Glutamatergic neuron (in vitro differentiated cells): ENCODE measurements around the gene CCBE1. TPM values are rescaled to one million over a fixed set of nuclear protein-coding genes. Genes with fewer than 3 reads are reported as not detected.
"Not testable (repeated sequence)": the region's sequence is repeated elsewhere in the genome, so short reads cannot be mapped to it uniquely, and the experiment has no call there.

Source experiments
- DNase-seq: peaks from one replicate; pipeline ENCODE4 v3.0.0; 2022
- H3K27ac Mint-ChIP-seq: one replicate; pipeline ENCODE4 v1.8.0; 2020; ENCODE audit warnings: mild to moderate bottlenecking, mixed read lengths, inconsistent platforms; ENCODE audit not compliant: unreplicated experiment
- H3K27me3 Mint-ChIP-seq: one replicate; pipeline ENCODE4 v1.8.0; 2020; ENCODE audit warnings: mild to moderate bottlenecking, moderate library complexity, mixed read lengths, inconsistent platforms; ENCODE audit not compliant: unreplicated experiment
- H3K36me3 Mint-ChIP-seq: one replicate; pipeline ENCODE4 v1.8.0; 2020; ENCODE audit warnings: mild to moderate bottlenecking, mixed read lengths, inconsistent platforms; ENCODE audit not compliant: unreplicated experiment
- H3K4me1 Mint-ChIP-seq: one replicate; pipeline ENCODE4 v1.8.0; 2020; ENCODE audit warnings: mild to moderate bottlenecking, low read depth, mixed read lengths, inconsistent platforms; ENCODE audit not compliant: unreplicated experiment
- H3K4me3 Mint-ChIP-seq: one replicate; pipeline ENCODE4 v1.8.0; 2020; ENCODE audit warnings: mild to moderate bottlenecking, mixed read lengths, inconsistent platforms; ENCODE audit not compliant: unreplicated experiment
- H3K9me3 Mint-ChIP-seq: one replicate; pipeline ENCODE4 v1.8.0; 2020; ENCODE audit warnings: mild to moderate bottlenecking, moderate library complexity, mixed read lengths, inconsistent platforms; ENCODE audit not compliant: unreplicated experiment
- CTCF ChIP-seq: fragments of 200-600 bp; sonication (generic); IDR thresholded peaks from one replicate; pipeline ENCODE4 v1.5.0; 2021; ENCODE audit not compliant: partially characterized antibody, unreplicated experiment
- total RNA-seq: library from RNA; stranded (reverse); fragmentation: NEBNext Ultra II Directional; extraction: Animal tissue kit (Norgen Biotek cat#: 25700); gene quantifications from one replicate; pipeline ENCODE4 v1.2.1, GENCODE V29; 2021; ENCODE audit not compliant: unreplicated experiment

CCBE1 gene
- total RNA-seq, 1 donor from 2014 or later = 0.81 TPM

GRCh38 chr18:59717291-59717690 is 20.1 kb upstream of the CCBE1 start:
- Mint-ChIP-seq H3K27ac (no peak overlapping the region), H3K27me3 (no peaks in the 10 kb centered on the region), H3K36me3 (peaks cover 4% of the 10 kb centered on the region), H3K9me3 (peaks cover 1% of the 10 kb centered on the region), H3K4me1 (no peaks in the 10 kb centered on the region), H3K4me3 (no peak overlapping the region)
- TF ChIP-seq CTCF = no peak
- DNase-seq = no peak

GRCh38 chr18:59715966-59716369 is 18.7 kb upstream of the CCBE1 start:
- no peaks in the 10 kb centered on the region for H3K4me1 Mint-ChIP-seq
- H3K36me3 Mint-ChIP-seq = peaks cover 4% of the 10 kb centered on the region
- H3K9me3 Mint-ChIP-seq = peaks cover 1% of the 10 kb centered on the region
- H3K4me3 Mint-ChIP-seq = no peak overlapping the region
- no peak for DNase-seq
- TF ChIP-seq CTCF = no peak
- H3K27me3 Mint-ChIP-seq = no peaks in the 10 kb centered on the region
- H3K27ac Mint-ChIP-seq = no peak overlapping the region

- no peak overlapping the region for H3K4me3 Mint-ChIP-seq
- TF ChIP-seq CTCF = no peak
- H3K36me3 Mint-ChIP-seq = peaks cover 4% of the 10 kb centered on the region
- no peaks in the 10 kb centered on the region for H3K4me1 Mint-ChIP-seq
- H3K27ac Mint-ChIP-seq = no peak overlapping the region
- DNase-seq = no peak
- H3K9me3 Mint-ChIP-seq = peaks cover 1% of the 10 kb centered on the region
- H3K27me3 Mint-ChIP-seq = no peaks in the 10 kb centered on the region
Observed at GRCh38 chr18:59715445-59715844, 18.2 kb upstream of the CCBE1 start.

GRCh38 chr18:59714096-59714495 is 16.9 kb upstream of the CCBE1 start:
- not testable (repeated sequence) for H3K4me3 Mint-ChIP-seq, H3K4me1 Mint-ChIP-seq, H3K27me3 Mint-ChIP-seq, H3K27ac Mint-ChIP-seq, H3K9me3 Mint-ChIP-seq, DNase-seq, H3K36me3 Mint-ChIP-seq

- Mint-ChIP-seq H3K27me3 (no peaks in the 10 kb centered on the region), H3K4me3 (no peak overlapping the region)
Observed at GRCh38 chr18:59712311-59712710, 15.1 kb upstream of the CCBE1 start.

More at GRCh38 chr18:59712311-59712710, 15.1 kb upstream of the CCBE1 start:
- no peak for TF ChIP-seq CTCF
- no peaks in the 10 kb centered on the region for H3K4me1 Mint-ChIP-seq
- no peak overlapping the region for H3K27ac Mint-ChIP-seq
- peaks cover 1% of the 10 kb centered on the region for H3K9me3 Mint-ChIP-seq
- H3K36me3 Mint-ChIP-seq = peaks cover 4% of the 10 kb centered on the region
- DNase-seq = no peak
